A172 (cell line): ENCODE data around the gene BPIFB4. TPM values are rescaled to one million over a fixed set of nuclear protein-coding genes. Genes with fewer than 3 reads are reported as not detected.
"Not testable (repeated sequence)": the region's sequence is repeated elsewhere in the genome, so short reads cannot be mapped to it uniquely, and the experiment has no call there.

Experiments
- DNase-seq: peaks from one replicate; pipeline ENCODE4 v3.0.0-alpha.2; 2015; ENCODE audit warnings: low spot score
- total RNA-seq: library from RNA; depleted of rRNA; stranded (reverse); fragments of >200 nt; shearing (Covaris generic); gene quantifications from 2 replicates; pipeline ENCODE4 v1.2.3, GENCODE V29; 2014

Gene BPIFB4
- total RNA-seq, 1 experiment from 2014 or later, result not detected

- no peak for DNase-seq
Observed at GRCh38 chr20:33086052-33086722, 6.7 kb downstream of the BPIFB4 start.

- DNase-seq, result no peak
Observed at GRCh38 chr20:33091147-33091546, 11.7 kb downstream of the BPIFB4 start.

- DNase-seq, result no peak
Observed at GRCh38 chr20:33091693-33092092, 12.2 kb downstream of the BPIFB4 start.

- DNase-seq, result peak; percentile 33
Observed at GRCh38 chr20:33092361-33092760, 12.9 kb downstream of the BPIFB4 start.

- no peak for DNase-seq
Observed at GRCh38 chr20:33093074-33093473, 13.6 kb downstream of the BPIFB4 start.

- DNase-seq, result no peak
Observed at GRCh38 chr20:33093582-33093981, 14.1 kb downstream of the BPIFB4 start.

GRCh38 chr20:33095249-33095648, 15.8 kb downstream of the BPIFB4 start:
- DNase-seq, result no peak

GRCh38 chr20:33095902-33096584, 16.6 kb downstream of the BPIFB4 start:
- peak; percentile 84 for DNase-seq

- DNase-seq, result no peak
Observed at GRCh38 chr20:33097001-33097400, 17.6 kb downstream of the BPIFB4 start.

- DNase-seq, result peak; percentile 62
Observed at GRCh38 chr20:33099843-33100538, 20.5 kb downstream of the BPIFB4 start.

- no peak for DNase-seq
Observed at GRCh38 chr20:33103556-33103955, 24.1 kb downstream of the BPIFB4 start.

GRCh38 chr20:33104336-33104735, 24.9 kb downstream of the BPIFB4 start:
- DNase-seq, result no peak

GRCh38 chr20:33105316-33105924, 26.0 kb downstream of the BPIFB4 start:
- DNase-seq, result no peak

- not testable (repeated sequence) for DNase-seq
Observed at GRCh38 chr20:33106058-33106620, 26.7 kb downstream of the BPIFB4 start.

- DNase-seq, result no peak
Observed at GRCh38 chr20:33108661-33109060, 29.2 kb downstream of the BPIFB4 start.

GRCh38 chr20:33110147-33110825, 30.8 kb downstream of the BPIFB4 start:
- DNase-seq, result no peak

- DNase-seq, result no peak
Observed at GRCh38 chr20:33111306-33111705, 31.9 kb downstream of the BPIFB4 start.

GRCh38 chr20:33112547-33113386, 33.3 kb downstream of the BPIFB4 start:
- no peak for DNase-seq

- DNase-seq, result no peak
Observed at GRCh38 chr20:33113387-33113908, 34.0 kb downstream of the BPIFB4 start.

- DNase-seq, result not testable (repeated sequence)
Observed at GRCh38 chr20:33115501-33115900, 36.1 kb downstream of the BPIFB4 start.
